ENCODE measurements around the gene ADAM12. TPM values are rescaled to one million over a fixed set of nuclear protein-coding genes. Genes with fewer than 3 reads are reported as not detected.

Gene ADAM12
- total RNA-seq, 1 donor from 2014 or later, result 0.98 TPM

DNA sequence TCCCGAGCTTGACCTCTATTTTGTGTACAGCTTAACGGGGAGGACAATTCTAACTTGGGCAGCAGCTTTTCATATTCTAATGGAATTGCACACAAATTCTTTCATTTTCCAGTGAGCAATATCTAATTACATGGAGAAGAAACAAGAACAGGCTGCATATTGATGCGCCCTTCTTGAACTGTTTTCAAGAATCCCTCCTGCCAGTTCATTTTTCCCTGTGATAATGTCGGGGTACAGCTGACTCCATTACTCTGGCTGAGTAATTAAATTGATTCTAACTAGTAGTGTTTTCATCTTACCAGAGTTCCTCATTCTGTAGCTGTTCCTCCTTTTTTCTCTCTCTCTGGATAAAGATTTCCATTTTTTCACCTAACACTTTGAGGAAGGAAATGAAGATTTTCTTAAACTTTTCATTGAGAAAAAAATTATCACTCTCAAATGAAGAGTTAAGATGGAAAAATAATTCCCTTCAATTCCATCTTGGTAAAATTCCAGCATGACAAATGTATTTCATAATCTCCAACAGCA, 301.1 kb downstream of the ADAM12 start:
- Histone ChIP-seq H3K27ac (no peak overlapping the region), H3K4me3 (no peak overlapping the region), H3K27me3 (no peaks in the 10 kb centered on the region), H3K36me3 (no peaks in the 10 kb centered on the region), H3K4me1 (no peaks in the 10 kb centered on the region), H3K9me3 (no peaks in the 10 kb centered on the region)
- intact Hi-C loops (cut with DNase I), result no loop called here
- TF ChIP-seq, protein P1, sequence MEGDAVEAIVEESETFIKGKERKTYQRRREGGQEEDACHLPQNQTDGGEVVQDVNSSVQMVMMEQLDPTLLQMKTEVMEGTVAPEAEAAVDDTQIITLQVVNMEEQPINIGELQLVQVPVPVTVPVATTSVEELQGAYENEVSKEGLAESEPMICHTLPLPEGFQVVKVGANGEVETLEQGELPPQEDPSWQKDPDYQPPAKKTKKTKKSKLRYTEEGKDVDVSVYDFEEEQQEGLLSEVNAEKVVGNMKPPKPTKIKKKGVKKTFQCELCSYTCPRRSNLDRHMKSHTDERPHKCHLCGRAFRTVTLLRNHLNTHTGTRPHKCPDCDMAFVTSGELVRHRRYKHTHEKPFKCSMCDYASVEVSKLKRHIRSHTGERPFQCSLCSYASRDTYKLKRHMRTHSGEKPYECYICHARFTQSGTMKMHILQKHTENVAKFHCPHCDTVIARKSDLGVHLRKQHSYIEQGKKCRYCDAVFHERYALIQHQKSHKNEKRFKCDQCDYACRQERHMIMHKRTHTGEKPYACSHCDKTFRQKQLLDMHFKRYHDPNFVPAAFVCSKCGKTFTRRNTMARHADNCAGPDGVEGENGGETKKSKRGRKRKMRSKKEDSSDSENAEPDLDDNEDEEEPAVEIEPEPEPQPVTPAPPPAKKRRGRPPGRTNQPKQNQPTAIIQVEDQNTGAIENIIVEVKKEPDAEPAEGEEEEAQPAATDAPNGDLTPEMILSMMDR (IDR thresholded peaks at IDR 0.05), result no peak
- DNase-seq (no peak), ATAC-seq (no peak)

DNA sequence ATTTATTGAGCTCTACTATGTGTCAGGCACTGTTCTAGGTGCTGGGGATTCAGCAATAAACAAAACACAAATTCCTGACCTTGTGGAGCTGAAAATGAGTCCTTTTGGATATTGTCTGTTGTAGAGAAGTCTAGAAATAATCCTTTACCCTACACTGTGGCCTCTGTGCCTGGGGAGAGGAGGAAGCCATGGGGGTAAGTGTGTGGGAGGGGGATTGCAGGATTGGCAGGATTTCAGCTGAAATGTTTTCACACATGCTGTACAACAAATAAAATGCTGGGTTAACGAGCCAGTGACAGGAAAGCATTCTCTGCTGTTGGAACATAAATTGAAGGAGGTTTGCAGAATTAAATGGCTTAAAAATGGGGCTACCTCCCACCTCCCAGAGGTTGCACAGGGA, 302.5 kb downstream of the ADAM12 start:
- ATAC-seq, result peak; percentile 29

DNA sequence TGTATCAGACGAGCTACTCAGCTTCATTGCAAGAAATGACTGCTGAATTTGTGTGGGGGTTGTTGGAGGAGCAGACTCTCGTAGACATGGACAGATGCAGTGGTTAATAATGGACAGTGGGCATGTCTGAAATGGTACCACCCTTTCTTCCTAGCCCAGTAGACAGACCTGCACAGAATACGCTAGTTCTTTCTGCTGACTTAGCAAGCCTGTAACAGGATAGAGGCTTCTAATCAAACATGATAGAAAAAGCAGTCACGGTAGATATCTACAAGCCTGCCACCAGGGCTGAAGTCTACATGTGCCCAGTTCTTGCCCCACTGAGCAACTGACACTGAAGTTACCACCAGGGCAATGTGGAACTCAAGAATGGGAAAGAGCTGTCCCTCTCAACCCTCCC, 303.9 kb downstream of the ADAM12 start:
- TF ChIP-seq, protein P1 (IDR thresholded peaks at IDR 0.05), result no peak
- intact Hi-C loops (cut with DNase I), result no loop called here

More for the DNA sequence above, 302.5 kb downstream of the ADAM12 start:
- TF ChIP-seq, protein P1 (IDR thresholded peaks at IDR 0.05), result no peak
- no peaks in the 10 kb centered on the region for H3K9me3 ChIP-seq
- H3K27ac ChIP-seq, result no peak overlapping the region
- no peak for DNase-seq
- no peaks in the 10 kb centered on the region for H3K4me1 ChIP-seq
- H3K4me3 ChIP-seq, result no peak overlapping the region
- no peaks in the 10 kb centered on the region for H3K27me3 ChIP-seq
- H3K36me3 ChIP-seq, result no peaks in the 10 kb centered on the region
- intact Hi-C loops (cut with DNase I), result no loop called here

DNA sequence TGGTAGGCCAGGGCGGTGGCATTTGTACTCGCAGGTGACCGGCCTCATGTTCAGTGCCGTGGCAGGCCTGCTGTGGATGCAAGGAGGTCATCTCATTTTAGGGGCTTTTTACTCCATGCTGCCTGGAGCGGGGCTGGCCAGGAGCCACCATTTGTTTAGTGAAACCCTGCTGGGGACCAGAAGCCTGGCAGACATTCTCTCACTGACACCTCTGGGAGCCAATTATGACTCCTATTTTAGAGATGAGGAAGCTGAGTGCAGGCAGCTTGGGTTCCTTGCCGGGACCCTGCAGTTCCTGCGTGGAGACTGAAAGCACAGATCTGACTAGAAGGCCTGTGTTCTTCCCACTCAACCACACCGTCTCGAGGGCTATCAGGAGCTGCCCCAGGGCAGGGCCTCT, 305.3 kb downstream of the ADAM12 start:
- H3K4me1 ChIP-seq, result no peaks in the 10 kb centered on the region
- intact Hi-C loops (cut with DNase I), result no loop called here
- no peaks in the 10 kb centered on the region for H3K36me3 ChIP-seq
- no peak overlapping the region for H3K27ac ChIP-seq
- no peak for DNase-seq
- TF ChIP-seq, protein P1 (IDR thresholded peaks at IDR 0.05), result no peak
- ATAC-seq, result no peak
- H3K4me3 ChIP-seq, result no peak overlapping the region
- no peaks in the 10 kb centered on the region for H3K27me3 ChIP-seq
- no peaks in the 10 kb centered on the region for H3K9me3 ChIP-seq

More for the DNA sequence above, 303.9 kb downstream of the ADAM12 start:
- Histone ChIP-seq H3K9me3 (no peaks in the 10 kb centered on the region), H3K36me3 (no peaks in the 10 kb centered on the region), H3K27me3 (no peaks in the 10 kb centered on the region), H3K4me3 (no peak overlapping the region), H3K27ac (no peak overlapping the region), H3K4me1 (no peaks in the 10 kb centered on the region)
- ATAC-seq (no peak), DNase-seq (no peak)

DNA sequence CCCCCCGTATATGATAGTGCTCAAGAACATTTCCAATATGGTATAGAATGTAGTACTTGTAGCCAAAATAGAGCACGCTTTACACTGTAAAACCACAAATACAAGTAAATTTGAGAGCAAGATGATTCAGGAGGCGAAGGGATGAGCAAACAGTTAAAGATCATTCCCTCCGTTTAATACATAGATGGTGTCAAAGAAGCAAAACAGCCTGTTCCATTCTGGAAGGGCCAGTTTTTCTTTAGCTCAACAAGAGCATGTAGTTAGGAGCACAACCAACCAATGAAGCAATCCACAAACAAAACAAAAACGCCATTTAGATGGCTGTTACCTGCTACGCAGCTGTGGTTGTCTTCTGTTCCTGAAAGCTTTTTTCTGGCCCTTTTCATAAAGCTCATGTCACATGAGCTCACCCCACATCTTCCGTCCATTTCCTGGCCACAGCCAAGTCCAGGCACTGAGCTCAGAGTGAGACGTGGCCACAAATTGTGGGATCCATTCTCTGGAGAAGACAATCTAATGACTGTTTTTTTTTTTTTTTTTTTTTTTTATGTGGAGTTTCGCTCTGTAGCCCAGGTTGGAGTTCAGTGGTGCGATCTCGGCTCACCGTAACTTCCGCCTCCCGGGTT, 306.3 kb downstream of the ADAM12 start:
- intact Hi-C loops (cut with DNase I), result no loop called here
- TF ChIP-seq, protein P1 (IDR thresholded peaks at IDR 0.05), result no peak
- DNase-seq (no peak), ATAC-seq (no peak)
- H3K27ac ChIP-seq, result peak overlapping the region; percentile 30
- H3K9me3 ChIP-seq, result no peaks in the 10 kb centered on the region
- no peaks in the 10 kb centered on the region for H3K4me1 ChIP-seq
- no peak overlapping the region for H3K4me3 ChIP-seq
- H3K27me3 ChIP-seq, result no peaks in the 10 kb centered on the region
- H3K36me3 ChIP-seq, result no peaks in the 10 kb centered on the region

Data from upper lobe of right lung (tissue), 1 donor.